Measurements from ENCODE around the gene HUNK. TPM values are rescaled to one million over a fixed set of nuclear protein-coding genes. Genes with fewer than 3 reads are reported as not detected.

Gene HUNK
- total RNA-seq, 1 donor from 2014 or later: 2.0 TPM

DNA sequence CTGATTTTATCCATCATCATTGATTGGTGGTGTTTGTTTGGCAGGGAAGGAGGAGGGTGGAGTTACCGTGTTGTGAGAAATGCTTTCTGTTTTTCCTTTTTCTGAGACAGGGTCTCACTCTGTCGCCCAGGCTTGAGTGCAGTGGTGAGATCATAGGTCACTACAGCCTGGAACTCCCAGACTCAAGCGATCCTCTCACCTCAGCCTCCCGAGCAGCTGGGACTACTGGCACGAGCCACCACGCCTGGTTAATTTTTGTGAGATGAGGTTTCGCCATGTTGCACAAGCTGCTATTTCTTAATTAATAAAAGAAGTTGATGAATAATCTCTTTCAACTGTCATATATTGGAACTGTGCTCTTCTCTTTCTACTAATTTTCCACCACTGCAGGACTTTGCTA lies 44.3 kb downstream of the HUNK start:
- TF ChIP-seq CTCF (IDR thresholded peaks at IDR 0.05): no peak
- H3K9me3 ChIP-seq: no peaks in the 10 kb centered on the region
- H3K4me3 ChIP-seq: no peak overlapping the region
- no peak overlapping the region for H3K27ac ChIP-seq
- intact Hi-C loops (cut with DNase I): no loop called here
- no peak for ATAC-seq
- no peaks in the 10 kb centered on the region for H3K27me3 ChIP-seq
- no peak for DNase-seq
- H3K36me3 ChIP-seq: no peaks in the 10 kb centered on the region
- H3K4me1 ChIP-seq: no peaks in the 10 kb centered on the region

DNA sequence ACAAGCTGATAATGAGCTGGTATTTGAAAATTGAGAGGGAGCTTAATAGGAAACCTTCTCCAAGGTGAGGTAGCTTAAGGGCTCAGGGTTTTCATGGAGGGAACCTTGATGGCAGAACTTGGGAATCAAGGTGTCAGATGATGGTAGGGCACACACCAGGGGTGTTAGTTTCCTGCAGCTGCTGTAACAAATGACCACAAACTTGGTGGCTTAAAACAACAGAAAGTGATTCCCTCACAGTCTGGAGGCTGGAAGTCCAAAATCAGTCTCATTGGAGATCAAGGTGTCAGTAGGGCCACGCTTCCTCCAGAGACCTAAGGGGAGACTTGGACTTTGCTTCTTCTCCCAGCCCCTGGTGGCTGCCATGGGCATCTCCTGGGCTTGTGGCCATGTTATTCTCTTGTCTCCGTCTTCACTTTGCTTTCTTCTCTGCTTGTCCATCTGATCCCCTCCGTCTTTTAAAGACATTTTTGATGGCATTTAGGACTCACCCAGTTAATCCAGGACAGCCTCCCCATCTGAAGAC lies 45.5 kb downstream of the HUNK start:
- no peaks in the 10 kb centered on the region for H3K36me3 ChIP-seq
- H3K27me3 ChIP-seq: no peaks in the 10 kb centered on the region
- no peak for TF ChIP-seq CTCF (IDR thresholded peaks at IDR 0.05)
- no peaks in the 10 kb centered on the region for H3K9me3 ChIP-seq
- DNase-seq (no peak), ATAC-seq (no peak)
- no peak overlapping the region for H3K27ac ChIP-seq
- H3K4me1 ChIP-seq: no peaks in the 10 kb centered on the region
- H3K4me3 ChIP-seq: no peak overlapping the region
- intact Hi-C loops (cut with DNase I): no loop called here

DNA sequence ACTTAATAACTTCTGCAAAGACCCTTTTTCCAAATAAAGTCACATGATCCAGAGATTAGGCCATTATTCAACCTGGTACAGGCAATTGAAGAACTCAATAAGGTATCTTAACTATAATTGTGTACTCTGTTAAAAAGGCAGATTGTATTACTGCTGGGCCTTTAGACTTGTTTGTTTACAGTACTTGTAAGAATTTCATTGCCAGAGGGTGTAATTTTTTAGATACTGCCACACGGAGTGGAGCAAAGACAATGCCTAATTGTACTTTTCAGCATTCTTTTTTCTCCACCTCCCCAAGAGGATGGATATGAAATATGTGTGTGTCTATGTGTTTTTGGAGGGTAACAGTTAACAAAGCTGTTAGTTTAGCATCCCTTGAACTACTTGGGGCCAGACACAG lies 47.5 kb downstream of the HUNK start:
- H3K4me3 ChIP-seq: no peak overlapping the region
- DNase-seq (no peak), ATAC-seq (no peak)
- intact Hi-C loops (cut with DNase I): no loop called here
- H3K36me3 ChIP-seq: no peaks in the 10 kb centered on the region
- no peak for TF ChIP-seq CTCF (IDR thresholded peaks at IDR 0.05)
- no peaks in the 10 kb centered on the region for H3K9me3 ChIP-seq
- no peaks in the 10 kb centered on the region for H3K4me1 ChIP-seq
- no peaks in the 10 kb centered on the region for H3K27me3 ChIP-seq
- no peak overlapping the region for H3K27ac ChIP-seq

- Histone ChIP-seq H3K4me3 (no peak overlapping the region), H3K4me1 (no peaks in the 10 kb centered on the region), H3K36me3 (no peaks in the 10 kb centered on the region), H3K27ac (no peak overlapping the region), H3K9me3 (no peaks in the 10 kb centered on the region), H3K27me3 (no peaks in the 10 kb centered on the region)
- ATAC-seq (no peak), DNase-seq (no peak)
- intact Hi-C loops (cut with DNase I): no loop called here
- TF ChIP-seq CTCF (IDR thresholded peaks at IDR 0.05): no peak
Observed at GRCh38 chr21:31921079-31921478, 48.3 kb downstream of the HUNK start.

DNA sequence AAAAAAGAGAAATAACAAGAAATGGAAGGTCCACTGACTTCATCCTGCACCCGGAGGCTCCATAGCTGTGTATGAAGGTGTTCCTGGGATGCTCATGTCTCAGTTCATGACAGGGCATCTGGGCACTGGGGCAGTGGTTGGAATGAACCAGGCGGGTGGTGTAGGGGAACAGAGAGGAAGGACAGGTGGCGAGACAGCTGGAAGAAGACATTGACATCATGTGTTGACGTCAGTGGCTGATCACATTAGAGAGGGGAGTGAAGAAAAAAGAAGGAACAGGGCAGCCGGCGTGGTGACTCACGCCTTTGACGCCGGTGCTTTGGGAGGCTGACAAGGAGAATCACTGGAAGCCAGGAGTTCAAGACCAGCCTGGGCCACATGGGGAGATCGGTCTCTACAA lies 50.1 kb downstream of the HUNK start:
- Histone ChIP-seq H3K27me3 (no peaks in the 10 kb centered on the region), H3K4me1 (no peaks in the 10 kb centered on the region), H3K27ac (no peak overlapping the region), H3K4me3 (no peak overlapping the region), H3K9me3 (no peaks in the 10 kb centered on the region), H3K36me3 (no peaks in the 10 kb centered on the region)
- TF ChIP-seq CTCF (IDR thresholded peaks at IDR 0.05): no peak
- ATAC-seq (no peak), DNase-seq (no peak)
- intact Hi-C loops (cut with DNase I): no loop called here

DNA sequence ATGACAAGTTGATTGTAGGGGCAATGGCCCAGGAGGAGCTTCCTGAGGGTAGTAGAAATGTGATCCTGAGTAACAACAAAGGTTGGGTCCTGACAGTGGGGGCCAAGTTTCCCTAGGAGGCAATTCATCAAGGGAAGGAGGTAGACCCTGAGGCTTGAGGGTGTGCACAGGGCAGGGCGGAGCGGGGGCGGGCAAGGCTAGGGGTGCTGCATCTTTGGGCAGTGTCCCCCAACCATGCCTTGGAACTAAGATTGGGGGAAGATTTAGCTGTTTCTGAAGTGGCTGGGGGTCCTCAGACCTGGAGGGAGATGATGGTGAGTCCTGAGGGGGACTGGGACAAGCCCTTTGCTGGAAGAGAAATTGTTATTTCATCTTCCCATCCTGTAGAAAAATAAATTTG lies 50.9 kb downstream of the HUNK start:
- intact Hi-C loops (cut with DNase I): no loop called here
- ATAC-seq: no peak
- no peak for TF ChIP-seq CTCF (IDR thresholded peaks at IDR 0.05)
- Histone ChIP-seq H3K4me3 (no peak overlapping the region), H3K27me3 (no peaks in the 10 kb centered on the region), H3K9me3 (no peaks in the 10 kb centered on the region), H3K27ac (no peak overlapping the region), H3K36me3 (no peaks in the 10 kb centered on the region), H3K4me1 (no peaks in the 10 kb centered on the region)
- DNase-seq: no peak
